H1 (cell line): Measurements from ENCODE around the gene CCL3. TPM values are rescaled to one million over a fixed set of nuclear protein-coding genes. Genes with fewer than 3 reads are reported as not detected.

Source experiments
- CTCF ChIA-PET: fragments of 300-600 bp; sonication (Branson Sonifier 250); formaldehyde crosslinking; loops from one replicate; lab custom pipeline; 2021; ENCODE audit not compliant: partially characterized antibody; lab: Charles Lee
- POLR2A ChIA-PET: fragments of 300-600 bp; sonication (Branson Sonifier 250); formaldehyde crosslinking; loops from one replicate; lab custom pipeline; 2021; ENCODE audit warnings: inconsistent platforms; ENCODE audit not compliant: partially characterized antibody; lab: Charles Lee
- DNase-seq, 2 experiments: peaks; one replicate each; pipeline versions ENCODE4 v3.0.0 to v3.0.0-alpha.2; 2010 to 2022; ENCODE audit warnings: low spot score in 2 of 2, low read depth in 1 of 2, mixed read lengths in 1 of 2
- FAIRE-seq: peaks from 2 replicates; lab custom pipeline; 2011; peaks lifted over from hg19 to GRCh38; lab: Jason Lieb, UNC
- H2AFZ ChIP-seq: 2 replicates; pipeline ENCODE4 v1.8.1; 2012; ENCODE audit warnings: low read length, inconsistent platforms
- H2AK5ac ChIP-seq: 2 replicates; pipeline ENCODE4 v1.6.1; 2013; ENCODE audit warnings: low read depth, low read length
- H2BK120ac ChIP-seq: replicated peaks from 2 replicates; pipeline ENCODE3; 2013; ENCODE audit warnings: low read depth, low read length, inconsistent platforms
- H2BK12ac ChIP-seq: 2 replicates; pipeline ENCODE4 v1.6.1; 2013; ENCODE audit warnings: low read depth, low read length
- H2BK15ac ChIP-seq: 2 replicates; pipeline ENCODE4 v1.6.1; 2013; ENCODE audit warnings: low read length
- H2BK20ac ChIP-seq: 2 replicates; pipeline ENCODE4 v1.6.1; 2013; ENCODE audit warnings: low read length
- H2BK5ac ChIP-seq: 2 replicates; pipeline ENCODE4 v1.6.1; 2013; ENCODE audit warnings: low read depth, low read length
- H3K14ac ChIP-seq: 2 replicates; pipeline ENCODE4 v1.6.1; 2013; ENCODE audit warnings: inconsistent platforms; ENCODE audit not compliant: insufficient read length
- H3K18ac ChIP-seq: 2 replicates; pipeline ENCODE4 v1.6.1; 2013; ENCODE audit warnings: low read length; ENCODE audit errors: extremely low read depth
- H3K23ac ChIP-seq: 2 replicates; pipeline ENCODE4 v1.6.1; 2013; ENCODE audit warnings: inconsistent platforms; ENCODE audit not compliant: insufficient read length
- H3K23me2 ChIP-seq: 2 replicates; pipeline ENCODE4 v1.6.1; 2013; ENCODE audit warnings: low read depth, low read length
- H3K27ac ChIP-seq: 2 replicates; pipeline ENCODE4 v1.6.1; 2011; ENCODE audit warnings: low read depth, low read length, inconsistent platforms
- H3K27me3 ChIP-seq, 4 experiments: replicated peaks in 1 of 4; 1 replicate in 1 of 4; 2 replicates in 3 of 4; pipeline versions ENCODE4 v1.6.1 to v1.8.1; 2011 to 2013; ENCODE audit warnings: low read length in 3 of 4, mild to moderate bottlenecking in 3 of 4, inconsistent platforms in 2 of 4, mixed read lengths in 2 of 4, moderate library complexity in 1 of 4; ENCODE audit not compliant: control insufficient read depth in 3 of 4, insufficient read depth in 3 of 4; ENCODE audit errors: extremely low read depth in 1 of 4
- H3K36me3 ChIP-seq, 4 experiments: 2 replicates each; pipeline versions ENCODE4 v1.6.1 to v1.8.1; 2011 to 2013; ENCODE audit warnings: mild to moderate bottlenecking in 4 of 4, low read length in 3 of 4, moderate library complexity in 2 of 4, control low read depth in 1 of 4, inconsistent platforms in 1 of 4; ENCODE audit not compliant: insufficient read depth in 4 of 4, control insufficient read depth in 2 of 4
- H3K4ac ChIP-seq: replicated peaks from 2 replicates; pipeline ENCODE3; 2013; ENCODE audit warnings: low read length, low read depth, mixed read lengths, inconsistent platforms; ENCODE audit not compliant: insufficient read length
- H3K4me1 ChIP-seq, 4 experiments: replicated peaks in 1 of 4; 1 replicate in 1 of 4; 2 replicates in 3 of 4; pipeline versions ENCODE4 v1.6.1 to v1.8.1; 2011 to 2013; ENCODE audit warnings: low read length in 3 of 4, inconsistent platforms in 2 of 4, mixed read lengths in 1 of 4; ENCODE audit not compliant: insufficient read depth in 4 of 4, control insufficient read depth in 3 of 4
- H3K4me2 ChIP-seq, 2 experiments: 2 replicates each; pipeline versions ENCODE4 v1.6.1 to v1.8.1; 2011 to 2013; ENCODE audit warnings: low read depth in 2 of 2, low read length in 2 of 2, control low read depth in 1 of 2, inconsistent platforms in 1 of 2, mild to moderate bottlenecking in 1 of 2; ENCODE audit not compliant: insufficient read depth in 1 of 2
- H3K4me3 ChIP-seq, 4 experiments: fragments of 200-600, 300-600 bp in 1 of 4; sonication (generic), shearing (Covaris generic), sonication (Bioruptor Twin) in 1 of 4; 2 replicates each; pipeline versions ENCODE4 v1.5.1 to v1.8.1; 2011 to 2016; ENCODE audit warnings: low read length in 4 of 4, low read depth in 3 of 4, control low read depth in 2 of 4, inconsistent platforms in 2 of 4, mild to moderate bottlenecking in 2 of 4, mixed read lengths in 1 of 4, moderate library complexity in 1 of 4; ENCODE audit not compliant: insufficient read depth in 2 of 4; ENCODE audit errors: extremely low read depth in 1 of 4
- H3K56ac ChIP-seq: replicated peaks from 2 replicates; pipeline ENCODE3; 2013; ENCODE audit warnings: low read depth, mild to moderate bottlenecking, mixed read lengths, low read length, inconsistent platforms; ENCODE audit not compliant: insufficient read length
- H3K79me1 ChIP-seq: 2 replicates; pipeline ENCODE4 v1.6.1; 2013; ENCODE audit warnings: low read depth, low read length, control low read depth
- H3K79me2 ChIP-seq, 2 experiments: 2 replicates each; pipeline versions ENCODE4 v1.6.1 to v1.8.1; 2012 to 2013; ENCODE audit warnings: low read length in 2 of 2, mild to moderate bottlenecking in 2 of 2, inconsistent platforms in 1 of 2; ENCODE audit not compliant: insufficient read depth in 2 of 2, control insufficient read depth in 1 of 2
- H3K9ac ChIP-seq, 4 experiments: replicated peaks in 1 of 4; 1 replicate in 1 of 4; 2 replicates in 3 of 4; pipeline versions ENCODE4 v1.6.1 to v1.8.1; 2011 to 2013; ENCODE audit warnings: low read depth in 3 of 4, low read length in 3 of 4, control low read depth in 2 of 4, mild to moderate bottlenecking in 2 of 4, moderate library complexity in 2 of 4, inconsistent platforms in 1 of 4; ENCODE audit errors: extremely low read depth in 1 of 4
- H3K9me3 ChIP-seq, 2 experiments: 2 replicates each; pipeline versions ENCODE4 v1.6.1 to v1.8.1; 2012 to 2013; ENCODE audit warnings: mild to moderate bottlenecking in 2 of 2, moderate library complexity in 2 of 2, control low read depth in 1 of 2, inconsistent platforms in 1 of 2, low read depth in 1 of 2, low read length in 1 of 2, mixed read lengths in 1 of 2; ENCODE audit not compliant: insufficient read depth in 2 of 2
- H4K20me1 ChIP-seq, 2 experiments: replicated peaks in 1 of 2; 2 replicates each; pipeline versions ENCODE3 to v1.8.1; 2011 to 2013; ENCODE audit warnings: inconsistent platforms in 2 of 2, low read length in 2 of 2, mild to moderate bottlenecking in 1 of 2; ENCODE audit not compliant: insufficient read depth in 2 of 2, control insufficient read depth in 1 of 2
- H4K5ac ChIP-seq: 2 replicates; pipeline ENCODE4 v1.6.1; 2013; ENCODE audit warnings: low read length, low read depth, mixed read lengths, inconsistent platforms; ENCODE audit not compliant: insufficient read length
- H4K8ac ChIP-seq: 2 replicates; pipeline ENCODE4 v1.8.0; 2013; ENCODE audit warnings: mild to moderate bottlenecking, moderate library complexity, low read length, inconsistent platforms; ENCODE audit not compliant: insufficient read depth; ENCODE audit errors: extremely low read depth
- H4K91ac ChIP-seq: replicated peaks from 2 replicates; pipeline ENCODE3; 2013; ENCODE audit warnings: low read length, mixed read lengths, inconsistent platforms; ENCODE audit not compliant: insufficient read length
- ATF2 ChIP-seq: IDR thresholded peaks from 2 replicates; pipeline ENCODE4 v1.6.1; 2012; ENCODE audit warnings: low read length, inconsistent platforms
- CBX5 ChIP-seq: fragments of 300-800, 300-1000 bp; sonication (generic); IDR thresholded peaks from 2 replicates; pipeline ENCODE4 v1.7.1; 2016; ENCODE audit warnings: antibody characterized with exemption, low read length, low read depth
- CEBPB ChIP-seq: IDR thresholded peaks from 2 replicates; pipeline ENCODE4 v1.6.1; 2012; ENCODE audit warnings: low read depth, low read length
- EP300 ChIP-seq, 2 experiments: IDR thresholded peaks; 1 replicate in 1 of 2; 2 replicates in 1 of 2; pipeline ENCODE4 v1.6.1; 2011 to 2012; ENCODE audit warnings: low read depth in 2 of 2, low read length in 2 of 2, mild to moderate bottlenecking in 2 of 2, borderline replicate concordance in 1 of 2, inconsistent platforms in 1 of 2, moderate library complexity in 1 of 2
- FOSL1 ChIP-seq: IDR thresholded peaks from 2 replicates; pipeline ENCODE4 v1.6.1; 2011; ENCODE audit warnings: mild to moderate bottlenecking, low read depth, low read length, moderate library complexity; ENCODE audit not compliant: insufficient read depth
- KDM1A ChIP-seq: fragments of 200-600, 300-600 bp; sonication (generic); IDR thresholded peaks from 2 replicates; pipeline ENCODE4 v1.7.1; 2016; ENCODE audit warnings: mild to moderate bottlenecking, low read length, borderline replicate concordance
- POLR2A ChIP-seq, 2 experiments: IDR thresholded peaks; 1 replicate in 1 of 2; 2 replicates in 1 of 2; pipeline ENCODE4 v1.6.1; 2011; ENCODE audit warnings: low read depth in 2 of 2, low read length in 2 of 2, mild to moderate bottlenecking in 2 of 2; ENCODE audit errors: control extremely low read depth in 1 of 2
- POLR2AphosphoS5 ChIP-seq: IDR thresholded peaks from 2 replicates; pipeline ENCODE4 v1.6.1; 2011; ENCODE audit warnings: low read depth, low read length
- RNF2 ChIP-seq: fragments of 200-900, 300-1000 bp; sonication (generic); IDR thresholded peaks from 2 replicates; pipeline ENCODE4 v1.7.1; 2016; ENCODE audit warnings: borderline replicate concordance, low read depth, mild to moderate bottlenecking, antibody characterized with exemption, low read length; ENCODE audit not compliant: poor library complexity, severe bottlenecking; ENCODE audit errors: missing control alignments
- TAF1 ChIP-seq: IDR thresholded peaks from 2 replicates; pipeline ENCODE4 v1.6.1; 2011; ENCODE audit warnings: mild to moderate bottlenecking, low read depth, low read length
- TCF12 ChIP-seq: IDR thresholded peaks from 2 replicates; pipeline ENCODE4 v1.6.1; 2011; ENCODE audit warnings: low read depth, mild to moderate bottlenecking, low read length
- YY1 ChIP-seq: IDR thresholded peaks from 2 replicates; pipeline ENCODE4 v1.6.1; 2011; ENCODE audit warnings: low read depth, mild to moderate bottlenecking, low read length
- WGBS, 2 experiments: shearing (Covaris generic) in 1 of 2; methylation state at CpG; one replicate each; pipeline versions ENCODE4 v1.1.6 to v1.1.7; 2013 to 2015; ENCODE audit warnings: low lambda C conversion rate in 2 of 2, mixed read lengths in 2 of 2, inconsistent platforms in 1 of 2, low coverage in 1 of 2, missing lambda C conversion rate in 1 of 2; ENCODE audit not compliant: insufficient replicate concordance in 2 of 2, insufficient coverage in 1 of 2, insufficient read length in 1 of 2; ENCODE audit errors: extremely low coverage in 1 of 2, missing lambda C conversion rate in 1 of 2; 5-methylcytosine and 5-hydroxymethylcytosine counted together
- polyA plus RNA-seq, 7 experiments: library from polyadenylated mRNA; depleted of rRNA in 3 of 7; stranded (reverse) in 5 of 7; unstranded in 2 of 7; fragments of >200 nt in 5 of 7; fragments of 200-250 nt in 2 of 7; gene quantifications; 1 replicate in 5 of 7; 2 replicates in 1 of 7; 4 replicates in 1 of 7; pipeline versions ENCODE4 v1.2.1 to v1.2.3, GENCODE V29; 2011 to 2013; ENCODE audit warnings: missing spikeins in 2 of 7, mixed read lengths in 2 of 7
- total RNA-seq: library from RNA; stranded (reverse); fragmentation: NEBNext Ultra II Directional; extraction: Animal tissue kit (Norgen Biotek cat#: 25700); gene quantifications from 2 replicates; pipeline ENCODE4 v1.2.1, GENCODE V29; 2021

Gene CCL3
- total and polyA plus RNA-seq, 2 of the 8 experiments (the other 6 are each of a cell fraction or from before 2014, with no cell fraction given): not detected

DNA sequence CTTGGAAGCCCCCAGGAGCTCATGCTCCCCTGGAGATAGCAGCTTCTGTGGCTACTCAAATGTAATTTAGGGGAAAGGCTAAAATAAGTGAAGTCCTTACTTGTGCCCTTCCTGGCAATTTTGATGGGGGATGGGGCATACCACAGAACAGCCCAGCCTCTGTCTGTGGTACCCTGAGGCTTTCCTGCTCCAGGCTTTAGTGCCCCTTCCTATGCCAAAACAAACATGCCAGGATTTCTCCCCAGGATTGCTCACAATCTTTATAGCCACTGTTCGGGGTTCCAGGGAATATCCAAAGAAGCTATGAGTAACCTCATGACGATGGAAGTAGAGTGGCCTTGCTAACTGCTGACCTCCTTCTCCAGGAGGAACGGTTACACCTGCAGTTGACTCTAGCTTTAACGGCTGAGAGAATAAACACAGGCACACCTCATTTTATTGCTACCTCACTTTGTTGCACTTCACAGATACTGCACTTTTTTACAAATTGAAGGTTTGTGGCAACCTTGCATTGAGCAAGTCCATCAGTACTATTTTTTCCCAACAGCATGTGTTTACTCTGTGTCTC is 38.6 kb upstream of the CCL3 start:
- Histone ChIP-seq H3K23ac (no peak overlapping the region), H3K79me1 (no peaks in the 10 kb centered on the region), H3K18ac (no peak overlapping the region), H2BK5ac (no peak overlapping the region), H3K27ac (no peak overlapping the region), H3K9me3 (no peaks in the 10 kb centered on the region), H3K79me2 (no peaks in the 10 kb centered on the region), H4K91ac (no peak overlapping the region), H3K36me3 (no peaks in the 10 kb centered on the region), H4K5ac (no peak overlapping the region), H2BK15ac (no peak overlapping the region), H2AFZ (no peak overlapping the region), H3K14ac (no peak overlapping the region), H3K56ac (no peak overlapping the region), H3K4me2 (no peak overlapping the region), H4K8ac (no peak overlapping the region), H2AK5ac (no peak overlapping the region), H3K27me3 (no peaks in the 10 kb centered on the region), H3K4ac (no peak overlapping the region), H2BK20ac (no peak overlapping the region), H3K9ac (no peak overlapping the region), H2BK12ac (no peak overlapping the region), H3K23me2 (no peaks in the 10 kb centered on the region), H4K20me1 (no peaks in the 10 kb centered on the region), H3K4me1 (peaks cover 0 to 4% (median 3%) of the 10 kb centered on the region in 4 experiments; a peak in 6 of 7 replicates), H3K4me3 (no peak overlapping the region), H2BK120ac (no peak overlapping the region)
- WGBS, 2 experiments: 93% methylated on average over 4 of the region's 4 CpGs; no CpG with 5 or more reads in 1 of the 2 experiments
- DNase-seq (no peak), FAIRE-seq (no peak)
- ChIA-PET CTCF (interaction anchor here (0.7 to 2.1 kb wide), 5 partner anchors 56 to 214 kb away, joined by 3 to 6 read pairs (median 3); no protein-coding TSS in a partner anchor), POLR2A (interaction anchor here (0.7 to 1.2 kb wide), 2 partner anchors 9 to 12 kb away, joined by 3 read pairs; no protein-coding TSS in a partner anchor)
- TF ChIP-seq CBX5: no peak
- TF ChIP-seq POLR2A (IDR thresholded peaks at IDR 0.05; ENCODE audit: control extremely low read depth in 1 of 2, low read depth in 2 of 2, low read length in 2 of 2): no peak
- TF ChIP-seq CEBPB: no peak
- no peak for TF ChIP-seq ATF2
- no peak for TF ChIP-seq POLR2AphosphoS5
- no peak for TF ChIP-seq FOSL1
- TF ChIP-seq YY1: no peak
- no peak for TF ChIP-seq TAF1
- TF ChIP-seq RNF2: no peak
- no peak for TF ChIP-seq TCF12
- TF ChIP-seq EP300 (IDR thresholded peaks at IDR 0.05; ENCODE audit: borderline replicate concordance in 1 of 2, low read depth in 2 of 2, low read length in 2 of 2): no peak
- no peak for TF ChIP-seq KDM1A
